ENCODE measurements around the gene NUP85. TPM values are rescaled to one million over a fixed set of nuclear protein-coding genes. Genes with fewer than 3 reads are reported as not detected.

NUP85 gene
- total and polyA plus RNA-seq, 2 of the 4 experiments (the other 2 are of a cell fraction), result 29.4 to 54.4 TPM

DNA sequence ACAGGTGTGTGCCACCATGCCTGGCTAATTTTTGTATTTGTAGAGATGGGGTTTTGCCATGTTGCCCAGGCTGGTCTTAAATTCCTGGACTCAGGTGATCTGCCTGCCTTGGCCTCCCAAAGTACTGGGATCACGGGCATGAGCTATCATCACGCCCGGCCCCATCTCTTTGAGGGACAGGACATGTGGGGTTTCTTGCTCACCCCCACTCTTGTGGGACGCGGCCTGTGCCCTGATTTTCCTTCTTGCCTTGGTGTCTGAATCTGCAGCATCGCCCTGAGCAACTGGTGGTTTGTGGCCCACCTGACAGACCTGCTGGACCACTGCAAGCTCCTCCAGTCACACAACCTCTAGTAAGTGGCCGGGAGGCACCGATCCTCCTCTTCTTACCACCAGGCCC lies 25.6 kb downstream of the NUP85 start:
- Histone ChIP-seq H3K4me1 (ENCODE audit: control insufficient read depth, insufficient read depth, low read length) (no peaks in the 10 kb centered on the region), H2BK15ac (ENCODE audit: low read depth, low read length) (no peak overlapping the region), H3K4me2 (ENCODE audit: low read depth, low read length) (no peak overlapping the region), H2AFZ (replicated peaks; ENCODE audit: low read length, poor library complexity) (no peak overlapping the region), H3K23ac (ENCODE audit: low read depth, low read length) (no peak overlapping the region), H3K79me1 (ENCODE audit: low read depth in 1 of 2, low read length in 2 of 2) (peaks cover 2 to 13% of the 10 kb centered on the region in 2 experiments; a peak in 2 of 4 replicates), H2BK120ac (ENCODE audit: low read depth, low read length) (no peak overlapping the region), H3K4me3 (ENCODE audit: insufficient read depth, low read depth, low read length) (no peak overlapping the region), H3K18ac (ENCODE audit: low read depth, low read length) (no peak overlapping the region), H3K27me3 (ENCODE audit: control insufficient read depth, insufficient read depth, low read length) (no peaks in the 10 kb centered on the region), H3K36me3 (ENCODE audit: control insufficient read depth, insufficient read depth, low read length) (peaks cover 64% of the 10 kb centered on the region), H3K56ac (ENCODE audit: extremely low read depth, insufficient read depth, low read length) (no peak overlapping the region), H3K9me3 (ENCODE audit: control insufficient read depth, insufficient read depth, low read length) (no peaks in the 10 kb centered on the region), H4K20me1 (ENCODE audit: insufficient read depth, low read length) (no peaks in the 10 kb centered on the region), H4K5ac (ENCODE audit: low read depth, low read length) (no peak overlapping the region), H2BK20ac (ENCODE audit: low read depth, low read length) (no peak overlapping the region), H2AK9ac (replicated peaks; ENCODE audit: low read depth, low read length, poor library complexity) (no peak overlapping the region), H3K4ac (ENCODE audit: low read depth, low read length) (no peak overlapping the region), H3K9ac (ENCODE audit: low read depth, low read length) (no peak overlapping the region), H4K91ac (ENCODE audit: insufficient read depth, low read depth, low read length) (no peak overlapping the region), H2AK5ac (ENCODE audit: low read depth, low read length) (no peak overlapping the region), H3K27ac (ENCODE audit: insufficient read depth, low read length) (no peak overlapping the region), H3K9me1 (ENCODE audit: insufficient read depth, low read length) (no peaks in the 10 kb centered on the region), H3K14ac (replicated peaks; ENCODE audit: low read depth, low read length) (no peak overlapping the region), H4K8ac (ENCODE audit: low read depth in 2 of 2, low read length in 2 of 2) (no peak overlapping the region), H2BK5ac (ENCODE audit: low read depth, low read length, poor library complexity, severe bottlenecking) (no peak overlapping the region)
- no TSS peak for BruUV-seq (replicated peaks)
- CTCF ChIA-PET, result no interaction called here
- dilution Hi-C loops (cut with HindIII; ENCODE audit: low sequenced_read_pairs, unreplicated experiment) (no loop called here), in situ Hi-C loops (cut with MboI; ENCODE audit: low sequenced_read_pairs) (no loop called here), intact Hi-C loops (cut with micrococcal nuclease) (no loop called here)
- ATAC-seq (ENCODE audit: low read depth), result no peak
- DNase-seq, result no peak
- 100% methylated on average over 1 of the region's 8 CpGs; no CpG with 5 or more reads in 1 of the 2 experiments for WGBS, 2 experiments (ENCODE audit: extremely low coverage in 2 of 2, insufficient read length in 1 of 2)
- POLR2A ChIA-PET (ENCODE audit: unreplicated experiment), result no interaction called here
- no peak for TF ChIP-seq CEBPB (IDR thresholded peaks at IDR 0.05; ENCODE audit: low read depth, low read length)
- no peak for TF ChIP-seq BHLHE40 (IDR thresholded peaks at IDR 0.05; ENCODE audit: low read depth, low read length)
- no peak for TF ChIP-seq MXI1 (IDR thresholded peaks at IDR 0.05; ENCODE audit: borderline replicate concordance, low read depth, low read length)
- TF ChIP-seq CHD1 (IDR thresholded peaks at IDR 0.05; ENCODE audit: low read depth, low read length), result no peak
- no peak for TF ChIP-seq MAZ (IDR thresholded peaks at IDR 0.05; ENCODE audit: borderline replicate concordance, low read depth, low read length)
- TF ChIP-seq POLR2A (IDR thresholded peaks at IDR 0.05; ENCODE audit: low read depth, low read length), result no peak
- TF ChIP-seq RAD21 (IDR thresholded peaks at IDR 0.05; ENCODE audit: low read length), result no peak
- TF ChIP-seq NFE2L2 (IDR thresholded peaks at IDR 0.05; ENCODE audit: low read depth, low read length), result no peak
- TF ChIP-seq, protein P1, sequence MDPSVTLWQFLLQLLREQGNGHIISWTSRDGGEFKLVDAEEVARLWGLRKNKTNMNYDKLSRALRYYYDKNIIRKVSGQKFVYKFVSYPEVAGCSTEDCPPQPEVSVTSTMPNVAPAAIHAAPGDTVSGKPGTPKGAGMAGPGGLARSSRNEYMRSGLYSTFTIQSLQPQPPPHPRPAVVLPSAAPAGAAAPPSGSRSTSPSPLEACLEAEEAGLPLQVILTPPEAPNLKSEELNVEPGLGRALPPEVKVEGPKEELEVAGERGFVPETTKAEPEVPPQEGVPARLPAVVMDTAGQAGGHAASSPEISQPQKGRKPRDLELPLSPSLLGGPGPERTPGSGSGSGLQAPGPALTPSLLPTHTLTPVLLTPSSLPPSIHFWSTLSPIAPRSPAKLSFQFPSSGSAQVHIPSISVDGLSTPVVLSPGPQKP (IDR thresholded peaks at IDR 0.05; ENCODE audit: borderline replicate concordance, low read depth, low read length), result no peak
- no peak for TF ChIP-seq FOS (IDR thresholded peaks at IDR 0.05; ENCODE audit: low read depth, low read length)
- TF ChIP-seq, protein P2, sequence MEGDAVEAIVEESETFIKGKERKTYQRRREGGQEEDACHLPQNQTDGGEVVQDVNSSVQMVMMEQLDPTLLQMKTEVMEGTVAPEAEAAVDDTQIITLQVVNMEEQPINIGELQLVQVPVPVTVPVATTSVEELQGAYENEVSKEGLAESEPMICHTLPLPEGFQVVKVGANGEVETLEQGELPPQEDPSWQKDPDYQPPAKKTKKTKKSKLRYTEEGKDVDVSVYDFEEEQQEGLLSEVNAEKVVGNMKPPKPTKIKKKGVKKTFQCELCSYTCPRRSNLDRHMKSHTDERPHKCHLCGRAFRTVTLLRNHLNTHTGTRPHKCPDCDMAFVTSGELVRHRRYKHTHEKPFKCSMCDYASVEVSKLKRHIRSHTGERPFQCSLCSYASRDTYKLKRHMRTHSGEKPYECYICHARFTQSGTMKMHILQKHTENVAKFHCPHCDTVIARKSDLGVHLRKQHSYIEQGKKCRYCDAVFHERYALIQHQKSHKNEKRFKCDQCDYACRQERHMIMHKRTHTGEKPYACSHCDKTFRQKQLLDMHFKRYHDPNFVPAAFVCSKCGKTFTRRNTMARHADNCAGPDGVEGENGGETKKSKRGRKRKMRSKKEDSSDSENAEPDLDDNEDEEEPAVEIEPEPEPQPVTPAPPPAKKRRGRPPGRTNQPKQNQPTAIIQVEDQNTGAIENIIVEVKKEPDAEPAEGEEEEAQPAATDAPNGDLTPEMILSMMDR (conservative IDR thresholded peaks at IDR 0.05; ENCODE audit: low read depth, low read length), result no peak
- no peak for TF ChIP-seq RCOR1 (IDR thresholded peaks at IDR 0.05; ENCODE audit: insufficient replicate concordance, low read length)
- no peak for TF ChIP-seq MAFK (IDR thresholded peaks at IDR 0.05; ENCODE audit: low read depth, low read length)
- TF ChIP-seq SMC3 (IDR thresholded peaks at IDR 0.05; ENCODE audit: low read depth, low read length), result no peak
- TF ChIP-seq RFX5 (IDR thresholded peaks at IDR 0.05; ENCODE audit: low read depth, low read length), result no peak
- TF ChIP-seq, protein P3, sequence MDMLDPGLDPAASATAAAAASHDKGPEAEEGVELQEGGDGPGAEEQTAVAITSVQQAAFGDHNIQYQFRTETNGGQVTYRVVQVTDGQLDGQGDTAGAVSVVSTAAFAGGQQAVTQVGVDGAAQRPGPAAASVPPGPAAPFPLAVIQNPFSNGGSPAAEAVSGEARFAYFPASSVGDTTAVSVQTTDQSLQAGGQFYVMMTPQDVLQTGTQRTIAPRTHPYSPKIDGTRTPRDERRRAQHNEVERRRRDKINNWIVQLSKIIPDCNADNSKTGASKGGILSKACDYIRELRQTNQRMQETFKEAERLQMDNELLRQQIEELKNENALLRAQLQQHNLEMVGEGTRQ (IDR thresholded peaks at IDR 0.05; ENCODE audit: low read depth, low read length), result no peak
